HEK293T (cell line): Measurements from ENCODE around the gene OR2AT4.

Source experiments
- ARNT ChIP-seq: fragments of 450-650 bp; IDR thresholded peaks from 2 replicates; pipeline ENCODE4 v1.6.1; 2017; ENCODE audit warnings: mild to moderate bottlenecking
- BHLHE40 ChIP-seq: fragments of 450-650 bp; IDR thresholded peaks from 2 replicates; pipeline ENCODE4 v1.6.1; 2016; ENCODE audit warnings: mild to moderate bottlenecking, moderate library complexity, borderline replicate concordance
- FOXA1 ChIP-seq: fragments of 450-650 bp; IDR thresholded peaks from 2 replicates; pipeline ENCODE4 v1.6.1; 2016; ENCODE audit warnings: mild to moderate bottlenecking
- FOXM1 ChIP-seq: fragments of 450-650 bp; IDR thresholded peaks from 2 replicates; pipeline ENCODE4 v1.6.1; 2017; ENCODE audit warnings: mild to moderate bottlenecking, borderline replicate concordance
- L3MBTL2 ChIP-seq: fragments of 450-650 bp; conservative IDR thresholded peaks from 2 replicates; pipeline ENCODE4 v1.6.1; 2016; ENCODE audit warnings: mild to moderate bottlenecking
- NFRKB ChIP-seq: fragments of 450-650 bp; IDR thresholded peaks from 2 replicates; pipeline ENCODE4 v1.6.1; 2016; ENCODE audit warnings: mild to moderate bottlenecking, moderate library complexity
- SP1 ChIP-seq: fragments of 450-650 bp; IDR thresholded peaks from 2 replicates; pipeline ENCODE4 v1.6.1; 2017
- SUZ12 ChIP-seq: fragments of 450-650 bp; IDR thresholded peaks from 2 replicates; pipeline ENCODE4 v1.6.1; 2016; ENCODE audit warnings: mild to moderate bottlenecking
- TARDBP ChIP-seq: fragments of 450-650 bp; IDR thresholded peaks from 2 replicates; pipeline ENCODE4 v1.6.1; 2016
- ZNF384 ChIP-seq: fragments of 450-650 bp; IDR thresholded peaks from 2 replicates; pipeline ENCODE4 v1.6.1; 2016

DNA sequence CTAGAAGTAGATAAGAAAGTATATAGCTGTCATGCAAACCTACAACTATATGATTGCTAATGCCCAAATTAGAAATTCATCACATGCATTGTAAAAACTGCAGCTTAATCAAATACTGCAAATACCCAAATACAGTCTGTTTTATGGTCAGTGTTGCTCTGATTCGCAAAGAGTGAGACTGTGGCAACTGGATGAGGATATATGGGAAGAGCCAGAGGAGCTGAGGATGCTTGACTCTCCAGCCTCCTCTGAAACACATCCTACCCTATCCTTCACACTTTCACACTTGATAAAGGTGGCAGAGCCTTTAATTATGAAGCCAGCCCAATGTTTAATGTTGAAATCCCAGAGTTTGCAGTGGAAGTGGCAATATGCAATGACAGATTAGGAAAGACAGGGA, 21.9 kb upstream of the OR2AT4 start:
- TF ChIP-seq SUZ12 = no peak
- no peak for TF ChIP-seq SP1
- TF ChIP-seq ZNF384 = no peak
- TF ChIP-seq FOXM1 = no peak
- TF ChIP-seq TARDBP = no peak
- no peak for TF ChIP-seq FOXA1
- TF ChIP-seq NFRKB = no peak
- no peak for TF ChIP-seq BHLHE40
- TF ChIP-seq ARNT = no peak
- TF ChIP-seq L3MBTL2 = no peak
